Stimulated activated naive CD8-positive, alpha-beta T cell treated with anti-CD3 and anti-CD28 coated beads, Interleukin-15, amount 100 ng/mL, for 72 hours (primary cell): ENCODE measurements around the gene BPTF.
"Not testable (repeated sequence)": the region's sequence is repeated elsewhere in the genome, so short reads cannot be mapped to it uniquely, and the experiment has no call there.

Experiments
- ATAC-seq: fragments of 150-1000 bp; cut with Tn5 transposase; 2 replicates; pipeline ENCODE4 v1.10.0; 2021; ENCODE audit warnings: mild to moderate bottlenecking, moderate library complexity
- DNase-seq, 2 donors: peaks; one replicate each; pipeline ENCODE4 v3.0.0; 2021 to 2022
- H3K27ac Mint-ChIP-seq, 2 donors: one replicate each; pipeline ENCODE4 v1.8.0; 2022; ENCODE audit warnings: mild to moderate bottlenecking in 2 of 2, mixed read lengths in 2 of 2, moderate library complexity in 2 of 2
- H3K27me3 Mint-ChIP-seq: one replicate; pipeline ENCODE4 v1.8.0; 2022; ENCODE audit warnings: mixed read lengths
- H3K4me1 Mint-ChIP-seq: one replicate; pipeline ENCODE4 v1.8.0; 2022; ENCODE audit warnings: mild to moderate bottlenecking, mixed read lengths
- H3K4me3 Mint-ChIP-seq, 2 donors: one replicate each; pipeline ENCODE4 v1.8.0; 2022; ENCODE audit warnings: mild to moderate bottlenecking in 2 of 2, mixed read lengths in 2 of 2, moderate library complexity in 1 of 2
- H3K9me3 Mint-ChIP-seq, 2 donors: one replicate each; pipeline ENCODE4 v1.8.0; 2022; ENCODE audit warnings: mixed read lengths in 2 of 2

Gene BPTF

GRCh38 chr17:67994817-67995569 is 169.7 kb downstream of the BPTF start:
- ATAC-seq = no peak
- Mint-ChIP-seq H3K27me3 (peaks cover 44% of the 10 kb centered on the region), H3K27ac (no peak overlapping the region), H3K4me3 (peak overlapping the region; percentile 84 to 87), H3K9me3 (no peaks in the 10 kb centered on the region), H3K4me1 (peaks cover 43% of the 10 kb centered on the region)
- no peak for DNase-seq

- ATAC-seq (no peak), DNase-seq (peak in 1 of 2 donors; percentile 24)
- Mint-ChIP-seq H3K9me3 (no peaks in the 10 kb centered on the region), H3K27me3 (peaks cover 44% of the 10 kb centered on the region), H3K4me1 (peaks cover 43% of the 10 kb centered on the region), H3K27ac (no peak overlapping the region), H3K4me3 (peak overlapping the region; percentile 84 to 87)
These were observed 170.4 kb downstream of the BPTF start for GRCh38 chr17:67995570-67996263.

GRCh38 chr17:67996301-67997171 is 171.2 kb downstream of the BPTF start, which contains the start of gene C17orf58:
C17orf58 (minus strand) TSS chr17:67996469; CDS start chr17:67996198, 271 bp downstream.
- peaks cover 44% of the 10 kb centered on the region for H3K27me3 Mint-ChIP-seq
- DNase-seq, H3K9me3 Mint-ChIP-seq, ATAC-seq: not testable (repeated sequence)
- H3K4me1 Mint-ChIP-seq = peaks cover 43% of the 10 kb centered on the region
- peak within 1 kb of the TSS; percentile 84 to 87 for H3K4me3 Mint-ChIP-seq
- H3K27ac Mint-ChIP-seq = peak within 1 kb of the TSS in 1 of 2 donors; percentile 22

- H3K4me1 Mint-ChIP-seq = peaks cover 30% of the 10 kb centered on the region
- ATAC-seq (no peak), DNase-seq (no peak)
- no peak overlapping the region for H3K27ac Mint-ChIP-seq
- no peaks in the 10 kb centered on the region for H3K9me3 Mint-ChIP-seq
- H3K4me3 Mint-ChIP-seq = no peak overlapping the region
- peaks cover 44% of the 10 kb centered on the region for H3K27me3 Mint-ChIP-seq
These were observed 173.2 kb downstream of the BPTF start for GRCh38 chr17:67998466-67998865.

- H3K4me3 Mint-ChIP-seq = no peak overlapping the region
- H3K27ac Mint-ChIP-seq = no peak overlapping the region
- no peak for DNase-seq
- no peak for ATAC-seq
- H3K4me1 Mint-ChIP-seq = peaks cover 23% of the 10 kb centered on the region
- peaks cover 44% of the 10 kb centered on the region for H3K27me3 Mint-ChIP-seq
- no peaks in the 10 kb centered on the region for H3K9me3 Mint-ChIP-seq
These were observed 174.1 kb downstream of the BPTF start for GRCh38 chr17:67999291-67999911.

- H3K27ac Mint-ChIP-seq = no peak overlapping the region
- H3K9me3 Mint-ChIP-seq = no peaks in the 10 kb centered on the region
- no peak overlapping the region for H3K4me3 Mint-ChIP-seq
- H3K27me3 Mint-ChIP-seq = peaks cover under 1% of the 10 kb centered on the region
- ATAC-seq = no peak
- no peaks in the 10 kb centered on the region for H3K4me1 Mint-ChIP-seq
- no peak for DNase-seq
These were observed 178.9 kb downstream of the BPTF start for GRCh38 chr17:68004201-68004600.

- H3K9me3 Mint-ChIP-seq = no peaks in the 10 kb centered on the region
- H3K27me3 Mint-ChIP-seq = no peaks in the 10 kb centered on the region
- DNase-seq = no peak
- H3K4me1 Mint-ChIP-seq = peaks cover 10% of the 10 kb centered on the region
- H3K27ac Mint-ChIP-seq = peak overlapping the region in 1 of 2 donors; percentile 12
- no peak overlapping the region for H3K4me3 Mint-ChIP-seq
- no peak for ATAC-seq
These were observed 181.5 kb downstream of the BPTF start for GRCh38 chr17:68006797-68007196.

GRCh38 chr17:68011199-68011665 is 185.9 kb downstream of the BPTF start:
- H3K9me3 Mint-ChIP-seq = no peaks in the 10 kb centered on the region
- H3K27me3 Mint-ChIP-seq = no peaks in the 10 kb centered on the region
- peak overlapping the region; percentile 76 to 79 for H3K4me3 Mint-ChIP-seq
- peaks cover 10% of the 10 kb centered on the region for H3K4me1 Mint-ChIP-seq
- DNase-seq = peak; percentile 64 to 65
- ATAC-seq = peak; percentile 88
- peak overlapping the region in 1 of 2 donors; percentile 13 for H3K27ac Mint-ChIP-seq

- Mint-ChIP-seq H3K9me3 (no peaks in the 10 kb centered on the region), H3K4me1 (peaks cover 10% of the 10 kb centered on the region), H3K27me3 (no peaks in the 10 kb centered on the region), H3K27ac (peak overlapping the region in 1 of 2 donors; percentile 60), H3K4me3 (no peak overlapping the region)
- DNase-seq (no peak), ATAC-seq (no peak)
These were observed 188.1 kb downstream of the BPTF start for GRCh38 chr17:68013385-68013784.

GRCh38 chr17:68015081-68015723 is 189.9 kb downstream of the BPTF start:
- H3K4me1 Mint-ChIP-seq = peaks cover 19% of the 10 kb centered on the region
- H3K9me3 Mint-ChIP-seq = no peaks in the 10 kb centered on the region
- H3K27me3 Mint-ChIP-seq = no peaks in the 10 kb centered on the region
- DNase-seq (no peak), ATAC-seq (no peak)
- H3K27ac Mint-ChIP-seq = no peak overlapping the region
- H3K4me3 Mint-ChIP-seq = no peak overlapping the region

- no peak for ATAC-seq
- H3K4me3 Mint-ChIP-seq = no peak overlapping the region
These were observed 191.5 kb downstream of the BPTF start for GRCh38 chr17:68016838-68017237.

GRCh38 chr17:68018493-68018892 is 193.2 kb downstream of the BPTF start:
- not testable (repeated sequence) for DNase-seq, H3K27ac Mint-ChIP-seq, H3K27me3 Mint-ChIP-seq, H3K9me3 Mint-ChIP-seq, H3K4me3 Mint-ChIP-seq, ATAC-seq
- H3K4me1 Mint-ChIP-seq = peaks cover 17% of the 10 kb centered on the region

More at GRCh38 chr17:68016838-68017237, 191.5 kb downstream of the BPTF start:
- DNase-seq = no peak
- Mint-ChIP-seq H3K27ac (no peak overlapping the region), H3K9me3 (no peaks in the 10 kb centered on the region), H3K4me1 (peaks cover 17% of the 10 kb centered on the region), H3K27me3 (no peaks in the 10 kb centered on the region)

GRCh38 chr17:68019336-68019674 is 194.0 kb downstream of the BPTF start:
- peak overlapping the region in 1 of 2 donors; percentile 95 for H3K4me3 Mint-ChIP-seq
- no peak overlapping the region for H3K27ac Mint-ChIP-seq
- DNase-seq = no peak
- no peaks in the 10 kb centered on the region for H3K27me3 Mint-ChIP-seq
- H3K9me3 Mint-ChIP-seq = no peaks in the 10 kb centered on the region
- ATAC-seq = no peak
- H3K4me1 Mint-ChIP-seq = peaks cover 17% of the 10 kb centered on the region

- peak overlapping the region; percentile 79 to 95 for H3K4me3 Mint-ChIP-seq
- H3K9me3 Mint-ChIP-seq = no peaks in the 10 kb centered on the region
- H3K27ac Mint-ChIP-seq = peak overlapping the region; percentile 93 to 100
- DNase-seq = peak; percentile 99 to 100
- peak; percentile 95 for ATAC-seq
- peaks cover 17% of the 10 kb centered on the region for H3K4me1 Mint-ChIP-seq
- H3K27me3 Mint-ChIP-seq = no peaks in the 10 kb centered on the region
These were observed 194.5 kb downstream of the BPTF start for GRCh38 chr17:68019675-68020408.
